Limb (tissue), 2 donors: Measurements from ENCODE around the gene HTR3C.

Experiments used
- DNase-seq, 2 donors: peaks; one replicate each; pipeline ENCODE4 v3.0.0-alpha.2; 2016; ENCODE audit errors: extremely low spot score in 2 of 2

The HTR3C gene

GRCh38 chr3:184085389-184085852, 32.6 kb downstream of the HTR3C start:
- DNase-seq = no peak

- no peak for DNase-seq
These were observed 39.4 kb downstream of the HTR3C start for GRCh38 chr3:184092199-184092598.

- DNase-seq = no peak
These were observed 44.0 kb downstream of the HTR3C start, which contains the start of gene HTR3E for GRCh38 chr3:184096811-184097383. TSS of gene HTR3E (plus strand) at chr3:184097064. CDS start at chr3:184097530, 466 bp downstream.

GRCh38 chr3:184097556-184097955, 44.7 kb downstream of the HTR3C start:
- no peak for DNase-seq

GRCh38 chr3:184099806-184100686, 47.2 kb downstream of the HTR3C start:
- no peak for DNase-seq
